GM12878 (cell line): ENCODE data around the gene ZNF658.
"Not testable (repeated sequence)": the region's sequence is repeated elsewhere in the genome, so short reads cannot be mapped to it uniquely, and the experiment has no call there.

Source experiments
- CTCF ChIP-seq, 3 experiments: IDR thresholded peaks in 2 of 3; conservative IDR thresholded peaks in 1 of 3; 2 replicates each; pipeline ENCODE4 v1.5.1; 2011; ENCODE audit warnings: low read depth in 3 of 3, low read length in 3 of 3, mild to moderate bottlenecking in 3 of 3, control low read depth in 2 of 3, moderate library complexity in 2 of 3, inconsistent platforms in 1 of 3, mixed read lengths in 1 of 3; ENCODE audit not compliant: control insufficient read depth in 2 of 3, insufficient read depth in 1 of 3; ENCODE audit errors: extremely low read depth in 1 of 3
- RAD21 ChIP-seq: IDR thresholded peaks from 2 replicates; pipeline ENCODE4 v1.6.1; 2011; ENCODE audit warnings: mild to moderate bottlenecking, low read depth, low read length, moderate library complexity; ENCODE audit not compliant: insufficient read depth
- RCOR1 ChIP-seq: conservative IDR thresholded peaks from 2 replicates; pipeline ENCODE4 v1.6.1; 2012; ENCODE audit warnings: low read depth, low read length, improper control_type of control experiment
- SMC3 ChIP-seq: IDR thresholded peaks from 2 replicates; pipeline ENCODE4 v1.6.1; 2011; ENCODE audit warnings: low read length, improper control_type of control experiment, borderline replicate concordance

GRCh38 chr9:66942400-66943155 is 42.1 kb downstream of the ZNF658 start:
- TF ChIP-seq RCOR1; SMC3; RAD21; CTCF (IDR thresholded peaks at IDR 0.05 in 2 of 3, conservative IDR thresholded peaks at IDR 0.05 in 1 of 3; ENCODE audit: control insufficient read depth in 2 of 3, extremely low read depth in 1 of 3, insufficient read depth in 1 of 3, low read depth in 3 of 3, low read length in 3 of 3): not testable (repeated sequence)
